H9 (cell line): ENCODE results near the gene GSG1L. TPM values are rescaled to one million over a fixed set of nuclear protein-coding genes. Genes with fewer than 3 reads are reported as not detected.

Experiments used
- DNase-seq: peaks from one replicate; pipeline ENCODE4 v3.0.0-alpha.2; 2017
- H2AFZ ChIP-seq: one replicate; pipeline ENCODE4 v1.6.1; 2013; ENCODE audit warnings: mild to moderate bottlenecking, low read length, control low read depth, moderate library complexity
- H2AK5ac ChIP-seq: 2 replicates; pipeline ENCODE4 v1.6.1; 2013; ENCODE audit warnings: low read length, control low read depth, mixed read lengths; ENCODE audit not compliant: insufficient read length
- H2BK120ac ChIP-seq: one replicate; pipeline ENCODE4 v1.6.1; 2013; ENCODE audit warnings: low read depth, mild to moderate bottlenecking, low read length, control low read depth, inconsistent platforms; ENCODE audit not compliant: poor library complexity, severe bottlenecking
- H2BK12ac ChIP-seq: 2 replicates; pipeline ENCODE4 v1.6.1; 2013; ENCODE audit warnings: low read length, control low read depth, mixed read lengths, low read depth; ENCODE audit not compliant: insufficient read length
- H2BK15ac ChIP-seq: 2 replicates; pipeline ENCODE4 v1.6.1; 2013; ENCODE audit warnings: low read depth, low read length, control low read depth
- H2BK20ac ChIP-seq: one replicate; pipeline ENCODE4 v1.6.1; 2013; ENCODE audit warnings: low read depth, mild to moderate bottlenecking, low read length, control low read depth, inconsistent platforms; ENCODE audit not compliant: poor library complexity, severe bottlenecking
- H2BK5ac ChIP-seq: 2 replicates; pipeline ENCODE4 v1.6.1; 2013; ENCODE audit warnings: low read length, control low read depth, mixed read lengths; ENCODE audit not compliant: insufficient read length
- H3K14ac ChIP-seq: 2 replicates; pipeline ENCODE4 v1.6.1; 2013; ENCODE audit warnings: low read length, control low read depth; ENCODE audit not compliant: insufficient read depth
- H3K18ac ChIP-seq: 2 replicates; pipeline ENCODE4 v1.6.1; 2013; ENCODE audit warnings: low read depth, mild to moderate bottlenecking, mixed read lengths, low read length, control low read depth; ENCODE audit not compliant: insufficient read length
- H3K23ac ChIP-seq: 2 replicates; pipeline ENCODE4 v1.6.1; 2013; ENCODE audit warnings: low read length, control low read depth, mixed read lengths, low read depth; ENCODE audit not compliant: insufficient read length
- H3K23me2 ChIP-seq: 2 replicates; pipeline ENCODE4 v1.6.1; 2013; ENCODE audit warnings: low read depth, mild to moderate bottlenecking, mixed read lengths, low read length, control low read depth; ENCODE audit not compliant: insufficient read length, poor library complexity, severe bottlenecking
- H3K27ac ChIP-seq: 2 replicates; pipeline ENCODE4 v1.5.1; 2013; ENCODE audit warnings: low read length, control low read depth, mixed read lengths, low read depth; ENCODE audit not compliant: insufficient read length
- H3K27me3 ChIP-seq: 2 replicates; pipeline ENCODE4 v1.6.1; 2013; ENCODE audit warnings: low read length, control low read depth, inconsistent platforms; ENCODE audit not compliant: insufficient read depth
- H3K4ac ChIP-seq: 2 replicates; pipeline ENCODE4 v1.6.1; 2013; ENCODE audit warnings: low read depth, mild to moderate bottlenecking, control low read depth, inconsistent platforms, low read length, moderate library complexity
- H3K4me1 ChIP-seq: 2 replicates; pipeline ENCODE4 v1.6.1; 2013; ENCODE audit warnings: low read length, control low read depth, inconsistent platforms; ENCODE audit not compliant: insufficient read depth
- H3K4me2 ChIP-seq: 2 replicates; pipeline ENCODE4 v1.6.1; 2013; ENCODE audit warnings: low read length, control low read depth, mixed read lengths; ENCODE audit not compliant: insufficient read length, insufficient read depth
- H3K56ac ChIP-seq: 2 replicates; pipeline ENCODE4 v1.6.1; 2013; ENCODE audit warnings: low read depth, mild to moderate bottlenecking, mixed read lengths, low read length, control low read depth; ENCODE audit not compliant: insufficient read length
- H3K79me1 ChIP-seq: 2 replicates; pipeline ENCODE4 v1.6.1; 2013; ENCODE audit warnings: low read depth, mild to moderate bottlenecking, moderate library complexity, low read length, control low read depth, inconsistent platforms; ENCODE audit not compliant: insufficient read depth, poor library complexity, severe bottlenecking
- H3K79me2 ChIP-seq: 2 replicates; pipeline ENCODE4 v1.6.1; 2013; ENCODE audit warnings: low read length, control low read depth, inconsistent platforms; ENCODE audit not compliant: insufficient read depth
- H3K9ac ChIP-seq: 2 replicates; pipeline ENCODE4 v1.6.1; 2013; ENCODE audit warnings: low read length, control low read depth, mixed read lengths; ENCODE audit not compliant: insufficient read length; ENCODE audit errors: extremely low read depth
- H3K9me3 ChIP-seq: one replicate; pipeline ENCODE4 v1.6.1; 2013; ENCODE audit warnings: low read depth, low read length, inconsistent platforms; ENCODE audit not compliant: control insufficient read depth
- H3T11ph ChIP-seq: one replicate; pipeline ENCODE4 v1.6.1; 2013; ENCODE audit warnings: mild to moderate bottlenecking, low read length, control low read depth, inconsistent platforms
- H4K20me1 ChIP-seq: one replicate; pipeline ENCODE4 v1.6.1; 2013; ENCODE audit not compliant: control insufficient read depth, insufficient read length, insufficient read depth
- H4K5ac ChIP-seq: 2 replicates; pipeline ENCODE4 v1.6.1; 2013; ENCODE audit warnings: low read depth, mild to moderate bottlenecking, mixed read lengths, low read length, control low read depth; ENCODE audit not compliant: insufficient read length
- H4K8ac ChIP-seq: replicated peaks from 2 replicates; pipeline ENCODE4 v1.6.1; 2013; ENCODE audit warnings: low read length, control low read depth, mixed read lengths, low read depth; ENCODE audit not compliant: insufficient read length
- H4K91ac ChIP-seq: 2 replicates; pipeline ENCODE4 v1.6.1; 2013; ENCODE audit warnings: low read depth, mild to moderate bottlenecking, moderate library complexity, mixed read lengths, low read length, control low read depth; ENCODE audit not compliant: insufficient read length
- H3K27ac Mint-ChIP-seq, 3 experiments: 2 replicates in 2 of 3; 3 replicates in 1 of 3; pipeline ENCODE4 v1.8.0; 2020 to 2021; ENCODE audit warnings: mixed read lengths in 3 of 3, mild to moderate bottlenecking in 1 of 3, moderate library complexity in 1 of 3
- H3K27me3 Mint-ChIP-seq: 2 replicates; pipeline ENCODE4 v1.8.0; 2021; ENCODE audit warnings: low read depth, mild to moderate bottlenecking, moderate library complexity, mixed read lengths
- H3K36me3 Mint-ChIP-seq, 3 experiments: 2 replicates in 2 of 3; 3 replicates in 1 of 3; pipeline ENCODE4 v1.8.0; 2020 to 2021; ENCODE audit warnings: low read depth in 3 of 3, mixed read lengths in 3 of 3; ENCODE audit not compliant: insufficient read depth in 1 of 3
- H3K4me1 Mint-ChIP-seq, 2 experiments: 2 replicates each; pipeline ENCODE4 v1.8.0; 2020; ENCODE audit warnings: mixed read lengths in 2 of 2
- H3K4me3 Mint-ChIP-seq, 2 experiments: 2 replicates in 1 of 2; 3 replicates in 1 of 2; pipeline ENCODE4 v1.8.0; 2020 to 2021; ENCODE audit warnings: mild to moderate bottlenecking in 2 of 2, mixed read lengths in 2 of 2, moderate library complexity in 1 of 2
- H3K9me3 Mint-ChIP-seq, 2 experiments: 2 replicates in 1 of 2; 3 replicates in 1 of 2; pipeline ENCODE4 v1.8.0; 2020; ENCODE audit warnings: mild to moderate bottlenecking in 2 of 2, mixed read lengths in 2 of 2, moderate library complexity in 1 of 2
- WGBS: extraction: QIAGEN DNeasy Blood & Tissue Kit; methylation state at CpG from one replicate; pipeline ENCODE4 v1.1.7; 2013; ENCODE audit warnings: missing lambda C conversion rate, low lambda C conversion rate, mixed read lengths; ENCODE audit not compliant: insufficient read length; ENCODE audit errors: extremely low coverage; 5-methylcytosine and 5-hydroxymethylcytosine counted together
- total RNA-seq: library from RNA; stranded (reverse); gene quantifications from 2 replicates; pipeline ENCODE4 v1.2.1, GENCODE V29; 2021
- TF ChIP-seq, protein P1 (sequence below): fragments of 200-600 bp; sonication (generic); conservative IDR thresholded peaks from 3 replicates; pipeline ENCODE4 v1.8.0; 2021; ENCODE audit warnings: antibody characterized with exemption, mild to moderate bottlenecking

Gene GSG1L
- total RNA-seq, 1 experiment from 2014 or later, result 0.35 TPM

DNA sequence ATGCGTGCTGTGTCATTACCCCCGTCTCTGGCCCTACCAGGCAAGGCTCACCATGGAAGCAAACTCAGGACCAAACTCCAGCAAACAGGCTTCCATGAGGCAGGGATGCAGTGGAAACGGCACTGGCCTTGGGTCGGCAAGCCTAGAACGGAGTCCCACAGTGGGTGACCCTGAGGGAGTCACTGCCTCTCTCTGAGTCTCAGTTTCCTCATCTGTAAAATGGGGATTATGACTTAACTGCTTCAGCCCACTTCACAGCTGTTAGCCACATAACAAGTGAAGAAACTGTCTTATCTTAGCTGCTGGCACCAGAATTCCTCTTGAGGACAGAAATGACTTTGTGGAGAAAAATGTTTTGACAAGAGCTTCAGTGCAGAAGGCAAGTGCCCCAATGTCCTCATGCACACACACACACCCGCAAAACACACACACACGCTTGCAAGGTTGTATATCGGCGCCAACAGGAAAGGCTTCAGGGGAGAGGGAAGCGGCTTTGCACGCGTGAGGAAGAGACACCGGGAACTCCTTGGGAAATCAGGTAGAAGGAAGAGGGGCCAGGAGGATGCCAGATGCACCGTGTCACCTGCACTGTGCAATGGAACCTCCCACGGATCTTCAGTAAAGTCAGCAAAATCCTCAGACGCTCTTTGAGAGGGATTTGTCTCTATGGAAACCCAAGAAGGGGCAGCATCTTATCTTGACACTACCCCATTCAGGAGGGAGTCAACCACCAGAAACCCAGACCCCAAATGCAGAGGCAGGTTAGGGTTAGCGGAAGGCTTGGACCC, 53.7 kb downstream of the GSG1L start:
- H3K23me2 ChIP-seq, result no peaks in the 10 kb centered on the region
- H3K27ac Mint-ChIP-seq, result no peak overlapping the region
- no peak overlapping the region for H2BK15ac ChIP-seq
- TF ChIP-seq, protein P1, sequence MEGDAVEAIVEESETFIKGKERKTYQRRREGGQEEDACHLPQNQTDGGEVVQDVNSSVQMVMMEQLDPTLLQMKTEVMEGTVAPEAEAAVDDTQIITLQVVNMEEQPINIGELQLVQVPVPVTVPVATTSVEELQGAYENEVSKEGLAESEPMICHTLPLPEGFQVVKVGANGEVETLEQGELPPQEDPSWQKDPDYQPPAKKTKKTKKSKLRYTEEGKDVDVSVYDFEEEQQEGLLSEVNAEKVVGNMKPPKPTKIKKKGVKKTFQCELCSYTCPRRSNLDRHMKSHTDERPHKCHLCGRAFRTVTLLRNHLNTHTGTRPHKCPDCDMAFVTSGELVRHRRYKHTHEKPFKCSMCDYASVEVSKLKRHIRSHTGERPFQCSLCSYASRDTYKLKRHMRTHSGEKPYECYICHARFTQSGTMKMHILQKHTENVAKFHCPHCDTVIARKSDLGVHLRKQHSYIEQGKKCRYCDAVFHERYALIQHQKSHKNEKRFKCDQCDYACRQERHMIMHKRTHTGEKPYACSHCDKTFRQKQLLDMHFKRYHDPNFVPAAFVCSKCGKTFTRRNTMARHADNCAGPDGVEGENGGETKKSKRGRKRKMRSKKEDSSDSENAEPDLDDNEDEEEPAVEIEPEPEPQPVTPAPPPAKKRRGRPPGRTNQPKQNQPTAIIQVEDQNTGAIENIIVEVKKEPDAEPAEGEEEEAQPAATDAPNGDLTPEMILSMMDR, result no peak
- no peak overlapping the region for H2AFZ ChIP-seq
- no peaks in the 10 kb centered on the region for H3K79me2 ChIP-seq
- no peak overlapping the region for H3K27ac ChIP-seq
- H3K9me3 ChIP-seq, result no peaks in the 10 kb centered on the region
- no peak overlapping the region for H3K9ac ChIP-seq
- no peak overlapping the region for H2AK5ac ChIP-seq
- no peaks in the 10 kb centered on the region for H3K27me3 ChIP-seq
- no peak overlapping the region for H2BK120ac ChIP-seq
- no peak overlapping the region for H3T11ph ChIP-seq
- H3K36me3 Mint-ChIP-seq, result no peaks in the 10 kb centered on the region
- no peaks in the 10 kb centered on the region for H3K79me1 ChIP-seq
- H3K4ac ChIP-seq, result no peak overlapping the region
- no peak overlapping the region for H2BK20ac ChIP-seq
- H2BK12ac ChIP-seq, result no peak overlapping the region
- no peaks in the 10 kb centered on the region for H3K4me1 ChIP-seq
- H3K23ac ChIP-seq, result no peak overlapping the region
- H3K56ac ChIP-seq, result no peak overlapping the region
- H3K4me3 Mint-ChIP-seq, result no peak overlapping the region
- no peaks in the 10 kb centered on the region for H4K20me1 ChIP-seq
- H4K5ac ChIP-seq, result no peak overlapping the region
- H3K4me2 ChIP-seq, result no peak overlapping the region
- H3K4me1 Mint-ChIP-seq, result peaks cover 8 to 9% of the 10 kb centered on the region in 2 experiments
- H3K14ac ChIP-seq, result no peak overlapping the region
- no peak overlapping the region for H4K8ac ChIP-seq
- DNase-seq, result no peak
- WGBS, result no CpG with 5 or more reads among the region's 17 CpGs
- peaks cover 9% of the 10 kb centered on the region for H3K27me3 Mint-ChIP-seq
- H4K91ac ChIP-seq, result no peak overlapping the region
- H3K9me3 Mint-ChIP-seq, result peaks cover 0 to 3% of the 10 kb centered on the region in 2 experiments; a peak in 1 of 5 replicates
- H2BK5ac ChIP-seq, result no peak overlapping the region
- H3K18ac ChIP-seq, result no peak overlapping the region
